SK-N-SH (cell line): ENCODE results near the gene FLYWCH1. TPM values are rescaled to one million over a fixed set of nuclear protein-coding genes. Genes with fewer than 3 reads are reported as not detected.

Source experiments
- CTCF ChIA-PET: fragments of 300-600, 350-600 bp; formaldehyde crosslinking; extraction: SDS; loops from one replicate; lab custom pipeline; 2021; lab: Yijun Ruan, JAX
- POLR2A ChIA-PET: fragments of 350-600 bp; sonication (Branson Sonifier 250); formaldehyde crosslinking; extraction: SDS; loops from one replicate; lab custom pipeline; 2020; ENCODE audit warnings: antibody characterized with exemption, inconsistent platforms; lab: Yijun Ruan, JAX
- DNase-seq: peaks from one replicate; pipeline ENCODE4 v3.0.0; 2012
- H2AFZ ChIP-seq: fragments of 200-600 bp; sonication (generic); 2 replicates; pipeline ENCODE4 v1.8.1; 2016; ENCODE audit warnings: antibody characterized with exemption, mild to moderate bottlenecking, low read depth
- H3F3A ChIP-seq: fragments of 200-600 bp; sonication (generic); replicated peaks from 2 replicates; pipeline ENCODE3; 2016; ENCODE audit warnings: antibody characterized with exemption, mild to moderate bottlenecking; ENCODE audit not compliant: insufficient read depth
- H3K27ac ChIP-seq, 2 experiments: fragments of 200-500 bp in 1 of 2; fragments of 200-600 bp in 1 of 2; sonication (Bioruptor generic) in 1 of 2; sonication (generic), shearing (Covaris generic) in 1 of 2; 2 replicates each; pipeline versions ENCODE4 v1.5.1 to v1.6.1; 2014 to 2016; ENCODE audit warnings: low read depth in 2 of 2, inconsistent platforms in 1 of 2, low read length in 1 of 2, mild to moderate bottlenecking in 1 of 2, mixed read lengths in 1 of 2
- H3K27me3 ChIP-seq: fragments of 200-600 bp; sonication (generic), shearing (Covaris generic); 2 replicates; pipeline ENCODE4 v1.6.1; 2016; ENCODE audit warnings: mixed run types; ENCODE audit not compliant: insufficient read depth
- H3K36me3 ChIP-seq, 2 experiments: fragments of 200-500 bp in 1 of 2; fragments of 200-600 bp in 1 of 2; sonication (Bioruptor generic) in 1 of 2; sonication (generic) in 1 of 2; replicated peaks in 1 of 2; 2 replicates each; pipeline versions ENCODE3 to v1.5.1; 2014 to 2016; ENCODE audit warnings: low read length in 1 of 2, mild to moderate bottlenecking in 1 of 2; ENCODE audit not compliant: insufficient read depth in 2 of 2, control insufficient read depth in 1 of 2
- H3K4me1 ChIP-seq, 2 experiments: fragments of 200-500 bp in 1 of 2; fragments of 200-600 bp in 1 of 2; sonication (Bioruptor generic) in 1 of 2; sonication (generic), shearing (Covaris generic) in 1 of 2; 2 replicates each; pipeline versions ENCODE4 v1.5.1 to v1.6.1; 2014 to 2016; ENCODE audit warnings: low read depth in 1 of 2, low read length in 1 of 2, mixed run types in 1 of 2; ENCODE audit not compliant: insufficient read depth in 2 of 2, control insufficient read depth in 1 of 2
- H3K4me2 ChIP-seq: fragments of 200-600 bp; sonication (generic), shearing (Covaris generic); 2 replicates; pipeline ENCODE4 v1.6.1; 2017; ENCODE audit warnings: mixed run types
- H3K4me3 ChIP-seq, 2 experiments: fragments of 200-500 bp in 1 of 2; fragments of 200-600 bp in 1 of 2; sonication (Bioruptor generic) in 1 of 2; sonication (generic), shearing (Covaris generic) in 1 of 2; 2 replicates each; pipeline versions ENCODE4 v1.5.1 to v1.8.1; 2014 to 2016; ENCODE audit warnings: low read depth in 2 of 2, inconsistent platforms in 1 of 2, low read length in 1 of 2, mild to moderate bottlenecking in 1 of 2, mixed read lengths in 1 of 2, moderate library complexity in 1 of 2
- H3K79me2 ChIP-seq: fragments of 200-600 bp; sonication (generic); 2 replicates; pipeline ENCODE4 v1.8.1; 2017; ENCODE audit warnings: mild to moderate bottlenecking; ENCODE audit not compliant: insufficient read depth
- H3K9ac ChIP-seq: fragments of 200-600 bp; sonication (generic); 2 replicates; pipeline ENCODE4 v1.6.1; 2017; ENCODE audit warnings: mixed run types
- H3K9me2 ChIP-seq: fragments of 200-600 bp; sonication (generic); 2 replicates; pipeline ENCODE4 v1.6.1; 2017; ENCODE audit warnings: mixed run types
- H3K9me3 ChIP-seq: fragments of 200-600 bp; sonication (generic); 2 replicates; pipeline ENCODE4 v1.6.1; 2017; ENCODE audit warnings: mixed run types, mild to moderate bottlenecking, moderate library complexity
- H4K20me1 ChIP-seq: fragments of 200-600 bp; sonication (generic); 2 replicates; pipeline ENCODE4 v1.6.1; 2017; ENCODE audit warnings: mild to moderate bottlenecking, mixed run types; ENCODE audit not compliant: insufficient read depth
- EP300 ChIP-seq, 2 experiments: IDR thresholded peaks; 2 replicates each; pipeline versions ENCODE4 v1.4.0 to v1.6.1; 2012; ENCODE audit warnings: borderline replicate concordance in 1 of 2, low read depth in 1 of 2, low read length in 1 of 2
- FOSL2 ChIP-seq: IDR thresholded peaks from 2 replicates; pipeline ENCODE4 v1.4.0; 2012; ENCODE audit warnings: low read depth, mild to moderate bottlenecking, moderate library complexity, borderline replicate concordance
- GATA2 ChIP-seq: sonication (generic); formaldehyde crosslinking; IDR thresholded peaks from 2 replicates; pipeline ENCODE4 v1.5.0; 2020; ENCODE audit warnings: mild to moderate bottlenecking, missing genetic modification reagents
- MEF2A ChIP-seq: IDR thresholded peaks from 2 replicates; pipeline ENCODE4 v1.4.0; 2012; ENCODE audit warnings: low read depth, borderline replicate concordance
- RAD21 ChIP-seq: IDR thresholded peaks from 2 replicates; pipeline ENCODE4 v1.6.1; 2012; ENCODE audit warnings: mild to moderate bottlenecking, low read length
- RCOR1 ChIP-seq: fragments of 150-350 bp; IDR thresholded peaks from 2 replicates; pipeline ENCODE4 v1.6.1; 2017; ENCODE audit warnings: antibody characterized with exemption, low read length
- WGBS: methylation state at CpG from one replicate; pipeline ENCODE4 v1.1.6; 2017; ENCODE audit warnings: low lambda C conversion rate; 5-methylcytosine and 5-hydroxymethylcytosine counted together
- polyA plus RNA-seq, 3 experiments: library from polyadenylated mRNA; depleted of rRNA; stranded (reverse); fragments of >200 nt; gene quantifications; 2 replicates each; pipeline ENCODE4 v1.2.3, GENCODE V29; 2012
- TF ChIP-seq, protein P1 (sequence below): fragments of 150-350 bp; IDR thresholded peaks from 2 replicates; pipeline ENCODE4 v1.6.1; 2017; ENCODE audit warnings: antibody characterized with exemption, low read length, low read depth, borderline replicate concordance
- TF ChIP-seq, protein P2 (sequence below): fragments of 150-350 bp; IDR thresholded peaks from 2 replicates; pipeline ENCODE4 v1.6.1; 2016; ENCODE audit warnings: mild to moderate bottlenecking, low read depth, low read length
- TF ChIP-seq, protein P3 (sequence below): IDR thresholded peaks from 2 replicates; pipeline ENCODE4 v1.4.0; 2012; ENCODE audit warnings: low read depth, borderline replicate concordance

FLYWCH1 gene
- polyA plus RNA-seq, 1 of the 3 experiments (the other 2 are of a cell fraction): 30.1 TPM

DNA sequence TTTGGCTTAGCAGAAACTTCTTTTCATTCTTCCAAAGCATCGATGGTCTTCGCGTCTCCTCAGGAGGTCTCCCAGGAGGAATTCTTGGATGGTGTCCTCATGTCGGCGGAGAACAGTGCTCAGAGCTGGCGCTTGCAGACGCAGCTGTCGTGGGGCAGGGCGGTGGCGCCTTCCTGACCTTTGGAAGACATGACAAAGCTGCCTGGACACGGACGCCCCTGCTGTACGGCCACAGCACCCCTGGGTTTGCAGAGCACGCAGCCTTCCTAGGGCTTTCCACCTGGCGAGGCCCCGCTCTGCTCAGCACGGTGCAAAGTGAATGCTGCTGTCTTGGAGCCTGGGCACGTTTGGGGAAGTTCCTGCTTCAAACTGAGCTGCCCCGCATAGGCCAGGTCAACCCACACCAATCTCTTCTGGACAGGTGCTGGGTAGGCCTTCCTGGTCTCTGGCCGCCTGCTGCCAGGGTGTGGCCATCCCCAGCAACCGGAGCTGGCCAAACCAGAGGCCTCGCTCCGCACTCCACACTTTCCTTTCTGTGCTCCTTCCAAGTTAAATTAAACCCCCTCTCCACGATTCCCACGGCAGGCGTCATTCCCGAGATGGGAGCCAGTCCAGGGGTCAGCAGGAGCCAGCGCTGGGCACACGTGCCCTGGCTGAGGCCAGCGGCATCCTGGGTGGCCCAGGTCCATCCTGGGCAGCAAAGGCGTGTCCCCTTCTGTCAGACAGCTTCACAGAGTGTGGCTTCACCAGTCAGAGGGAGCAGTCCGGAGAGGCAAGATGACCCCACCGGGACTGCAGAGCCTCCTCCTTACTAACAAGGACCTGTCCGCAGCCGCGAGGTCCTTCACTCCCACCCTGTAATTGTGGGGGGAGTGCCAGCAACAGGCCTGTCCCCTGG, 37.3 kb downstream of the FLYWCH1 start (continued):
- TF ChIP-seq, protein P1, sequence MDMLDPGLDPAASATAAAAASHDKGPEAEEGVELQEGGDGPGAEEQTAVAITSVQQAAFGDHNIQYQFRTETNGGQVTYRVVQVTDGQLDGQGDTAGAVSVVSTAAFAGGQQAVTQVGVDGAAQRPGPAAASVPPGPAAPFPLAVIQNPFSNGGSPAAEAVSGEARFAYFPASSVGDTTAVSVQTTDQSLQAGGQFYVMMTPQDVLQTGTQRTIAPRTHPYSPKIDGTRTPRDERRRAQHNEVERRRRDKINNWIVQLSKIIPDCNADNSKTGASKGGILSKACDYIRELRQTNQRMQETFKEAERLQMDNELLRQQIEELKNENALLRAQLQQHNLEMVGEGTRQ: no peak
- TF ChIP-seq GATA2 (CRISPR knock-in tag): no peak

DNA sequence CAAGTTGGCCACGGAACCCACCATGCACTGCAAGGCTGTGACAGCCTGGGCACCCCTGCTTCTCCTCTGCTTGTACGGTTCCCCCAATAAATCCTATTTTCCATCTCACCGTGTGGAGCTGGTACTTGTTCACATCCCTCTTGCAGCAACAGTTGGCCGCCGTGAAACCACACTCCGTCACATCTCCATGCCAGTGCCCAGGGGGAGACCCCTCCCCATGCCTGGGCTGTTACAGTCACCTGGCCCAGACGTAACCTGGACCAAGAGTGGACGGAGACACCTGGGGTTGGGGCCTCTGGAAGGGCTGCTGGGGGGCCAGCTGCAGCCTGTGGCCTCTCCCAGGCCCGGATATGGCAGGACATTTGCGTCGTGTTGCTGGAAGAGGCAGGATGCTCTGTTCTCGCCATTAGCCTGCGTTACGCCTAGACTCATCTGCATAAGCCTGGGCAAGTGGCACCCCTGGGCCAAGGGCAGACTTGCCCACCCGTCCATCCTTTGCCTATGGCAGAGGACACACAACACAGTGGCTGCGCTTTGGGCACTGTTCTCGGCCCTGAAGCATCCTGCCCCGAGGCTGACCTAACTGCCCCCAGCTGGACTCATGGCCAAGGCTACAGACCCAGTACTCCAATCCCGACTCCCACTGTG, 38.1 kb downstream of the FLYWCH1 start:
- Histone ChIP-seq H3K9me2 (no peaks in the 10 kb centered on the region), H4K20me1 (no peaks in the 10 kb centered on the region), H3K27me3 (no peaks in the 10 kb centered on the region; the same call in 1 of the 2 replicates), H3K9me3 (no peaks in the 10 kb centered on the region), H3K36me3 (peaks cover 0 to 10% of the 10 kb centered on the region in 2 experiments), H2AFZ (no peak overlapping the region), H3K27ac (no peak overlapping the region), H3K79me2 (no peaks in the 10 kb centered on the region), H3F3A (no peaks in the 10 kb centered on the region), H3K4me1 (no peaks in the 10 kb centered on the region), H3K4me2 (no peak overlapping the region), H3K4me3 (no peak overlapping the region), H3K9ac (no peak overlapping the region)
- no peak for DNase-seq
- no peak for TF ChIP-seq MEF2A
- TF ChIP-seq RCOR1: no peak
- TF ChIP-seq, protein P1: no peak
- TF ChIP-seq RAD21: no peak
- no peak for TF ChIP-seq FOSL2
- TF ChIP-seq, protein P2, sequence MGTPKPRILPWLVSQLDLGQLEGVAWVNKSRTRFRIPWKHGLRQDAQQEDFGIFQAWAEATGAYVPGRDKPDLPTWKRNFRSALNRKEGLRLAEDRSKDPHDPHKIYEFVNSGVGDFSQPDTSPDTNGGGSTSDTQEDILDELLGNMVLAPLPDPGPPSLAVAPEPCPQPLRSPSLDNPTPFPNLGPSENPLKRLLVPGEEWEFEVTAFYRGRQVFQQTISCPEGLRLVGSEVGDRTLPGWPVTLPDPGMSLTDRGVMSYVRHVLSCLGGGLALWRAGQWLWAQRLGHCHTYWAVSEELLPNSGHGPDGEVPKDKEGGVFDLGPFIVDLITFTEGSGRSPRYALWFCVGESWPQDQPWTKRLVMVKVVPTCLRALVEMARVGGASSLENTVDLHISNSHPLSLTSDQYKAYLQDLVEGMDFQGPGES: no peak
- TF ChIP-seq, protein P3, sequence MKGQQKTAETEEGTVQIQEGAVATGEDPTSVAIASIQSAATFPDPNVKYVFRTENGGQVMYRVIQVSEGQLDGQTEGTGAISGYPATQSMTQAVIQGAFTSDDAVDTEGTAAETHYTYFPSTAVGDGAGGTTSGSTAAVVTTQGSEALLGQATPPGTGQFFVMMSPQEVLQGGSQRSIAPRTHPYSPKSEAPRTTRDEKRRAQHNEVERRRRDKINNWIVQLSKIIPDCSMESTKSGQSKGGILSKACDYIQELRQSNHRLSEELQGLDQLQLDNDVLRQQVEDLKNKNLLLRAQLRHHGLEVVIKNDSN: no peak
- no peak for TF ChIP-seq EP300 (IDR thresholded peaks at IDR 0.05; ENCODE audit: borderline replicate concordance in 1 of 2, low read depth in 1 of 2, low read length in 1 of 2)
- CTCF ChIA-PET: interaction anchor here (0.9 to 1.9 kb wide), 5 partner anchors 13 to 29 kb away, joined by 3 to 8 read pairs (median 7); no protein-coding TSS in a partner anchor
- WGBS: 94% methylated on average over 12 of the region's 19 CpGs
- POLR2A ChIA-PET: no interaction called here
